Activated CD4-positive, alpha-beta T cell treated with anti-CD3 and anti-CD28 coated beads for 1 hour (primary cell): Measurements from ENCODE around the gene STEAP2.

Experiments
- DNase-seq: peaks from one replicate; pipeline ENCODE4 v3.0.0-alpha.2; 2020

Gene STEAP2

GRCh38 chr7:90276033-90276728 is 64.6 kb downstream of the STEAP2 start:
- DNase-seq, result no peak
